ENCODE measurements around the gene IGSF8.

IGSF8 gene

DNA sequence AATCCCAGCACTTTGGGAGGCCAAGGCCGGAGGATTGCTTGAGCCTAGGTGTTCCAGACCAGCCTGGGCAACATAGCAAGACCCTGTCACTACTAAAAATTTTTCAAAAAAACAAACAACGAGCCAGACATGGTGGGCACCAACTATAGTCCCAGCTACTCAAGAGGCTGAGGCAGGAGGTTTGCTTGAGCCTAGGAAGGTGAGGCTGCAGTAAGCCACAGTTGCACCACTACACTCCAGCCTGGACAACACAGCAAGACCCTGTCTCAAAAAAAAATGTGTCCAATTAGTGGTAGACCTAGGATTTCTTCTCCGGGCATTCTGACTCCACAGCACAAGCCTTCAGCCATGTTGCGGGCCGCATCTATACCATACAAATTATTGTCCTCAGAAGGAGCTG, 6.7 kb upstream of the IGSF8 start:
- H3K4me3 ChIP-seq (replicated peaks in 1 of 2; ENCODE audit: low read depth in 2 of 2, low read length in 2 of 2): no peak overlapping the region
- DNase-seq (ENCODE audit: low read depth in 2 of 2): no peak
- TF ChIP-seq, protein P1, sequence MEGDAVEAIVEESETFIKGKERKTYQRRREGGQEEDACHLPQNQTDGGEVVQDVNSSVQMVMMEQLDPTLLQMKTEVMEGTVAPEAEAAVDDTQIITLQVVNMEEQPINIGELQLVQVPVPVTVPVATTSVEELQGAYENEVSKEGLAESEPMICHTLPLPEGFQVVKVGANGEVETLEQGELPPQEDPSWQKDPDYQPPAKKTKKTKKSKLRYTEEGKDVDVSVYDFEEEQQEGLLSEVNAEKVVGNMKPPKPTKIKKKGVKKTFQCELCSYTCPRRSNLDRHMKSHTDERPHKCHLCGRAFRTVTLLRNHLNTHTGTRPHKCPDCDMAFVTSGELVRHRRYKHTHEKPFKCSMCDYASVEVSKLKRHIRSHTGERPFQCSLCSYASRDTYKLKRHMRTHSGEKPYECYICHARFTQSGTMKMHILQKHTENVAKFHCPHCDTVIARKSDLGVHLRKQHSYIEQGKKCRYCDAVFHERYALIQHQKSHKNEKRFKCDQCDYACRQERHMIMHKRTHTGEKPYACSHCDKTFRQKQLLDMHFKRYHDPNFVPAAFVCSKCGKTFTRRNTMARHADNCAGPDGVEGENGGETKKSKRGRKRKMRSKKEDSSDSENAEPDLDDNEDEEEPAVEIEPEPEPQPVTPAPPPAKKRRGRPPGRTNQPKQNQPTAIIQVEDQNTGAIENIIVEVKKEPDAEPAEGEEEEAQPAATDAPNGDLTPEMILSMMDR (IDR thresholded peaks at IDR 0.05; ENCODE audit: low read depth, low read length): no peak

DNA sequence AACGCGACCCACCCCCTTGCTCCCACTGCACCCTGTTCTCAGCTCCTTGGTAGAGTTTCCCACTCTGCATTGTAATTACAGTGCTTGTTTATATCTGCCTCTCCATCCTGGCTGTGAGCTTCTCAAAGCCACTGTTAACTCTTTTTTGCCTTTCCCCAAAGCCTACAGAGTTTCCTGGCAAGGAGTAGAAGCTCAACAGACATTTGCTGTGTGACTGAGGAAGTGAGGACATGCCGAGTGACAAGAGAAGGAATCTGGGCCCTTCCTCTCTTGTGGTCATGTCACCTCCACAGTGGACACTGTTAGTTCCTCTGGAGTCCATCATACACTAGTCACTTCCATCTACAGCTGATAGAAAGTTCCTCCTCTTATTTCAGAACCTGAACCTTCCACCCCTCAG, 6.1 kb upstream of the IGSF8 start:
- no peak for DNase-seq (ENCODE audit: low read depth in 2 of 2)
- no peak overlapping the region for H3K4me3 ChIP-seq (replicated peaks in 1 of 2; ENCODE audit: low read depth in 2 of 2, low read length in 2 of 2)
- TF ChIP-seq, protein P1 (IDR thresholded peaks at IDR 0.05; ENCODE audit: low read depth, low read length): no peak

DNA sequence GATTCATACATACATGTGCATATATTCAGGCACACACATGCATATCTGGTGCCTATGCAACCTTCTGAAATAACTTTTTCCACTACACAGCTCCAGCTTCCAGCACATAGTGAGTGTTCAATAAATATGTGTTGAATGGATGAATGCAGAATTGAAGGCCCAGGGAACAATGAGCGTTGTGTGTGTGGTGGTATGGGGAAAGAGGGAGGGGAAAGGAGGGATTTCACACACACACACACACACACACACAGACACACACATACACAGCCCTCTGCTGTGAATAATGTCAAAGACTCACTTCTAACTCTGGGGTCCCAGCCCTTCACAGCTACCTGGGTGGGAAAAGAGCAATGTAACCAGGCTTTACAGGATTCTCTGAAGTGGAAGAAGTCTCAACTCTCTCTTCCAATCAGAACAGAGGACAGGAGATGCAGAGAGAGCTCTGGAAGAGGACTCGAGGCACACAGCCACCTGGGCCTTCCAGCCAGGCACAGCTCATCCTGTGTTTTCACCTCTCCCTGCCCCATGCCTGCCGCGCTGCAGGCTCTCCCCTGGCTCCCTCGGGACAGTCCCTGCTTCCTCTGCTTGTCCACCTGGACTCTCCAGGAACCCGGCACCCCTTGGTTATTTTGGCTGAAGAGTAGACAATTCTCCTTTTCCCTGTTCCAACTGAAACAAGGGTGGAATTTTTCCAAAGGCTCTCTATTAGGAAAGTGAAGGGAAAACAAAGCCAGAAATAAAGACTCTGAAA, 5.4 kb upstream of the IGSF8 start:
- no peak for DNase-seq (ENCODE audit: low read depth in 2 of 2)
- no peak overlapping the region for H3K4me3 ChIP-seq (replicated peaks in 1 of 2; ENCODE audit: low read depth in 2 of 2, low read length in 2 of 2)
- TF ChIP-seq, protein P1 (IDR thresholded peaks at IDR 0.05; ENCODE audit: low read depth, low read length): no peak

DNA sequence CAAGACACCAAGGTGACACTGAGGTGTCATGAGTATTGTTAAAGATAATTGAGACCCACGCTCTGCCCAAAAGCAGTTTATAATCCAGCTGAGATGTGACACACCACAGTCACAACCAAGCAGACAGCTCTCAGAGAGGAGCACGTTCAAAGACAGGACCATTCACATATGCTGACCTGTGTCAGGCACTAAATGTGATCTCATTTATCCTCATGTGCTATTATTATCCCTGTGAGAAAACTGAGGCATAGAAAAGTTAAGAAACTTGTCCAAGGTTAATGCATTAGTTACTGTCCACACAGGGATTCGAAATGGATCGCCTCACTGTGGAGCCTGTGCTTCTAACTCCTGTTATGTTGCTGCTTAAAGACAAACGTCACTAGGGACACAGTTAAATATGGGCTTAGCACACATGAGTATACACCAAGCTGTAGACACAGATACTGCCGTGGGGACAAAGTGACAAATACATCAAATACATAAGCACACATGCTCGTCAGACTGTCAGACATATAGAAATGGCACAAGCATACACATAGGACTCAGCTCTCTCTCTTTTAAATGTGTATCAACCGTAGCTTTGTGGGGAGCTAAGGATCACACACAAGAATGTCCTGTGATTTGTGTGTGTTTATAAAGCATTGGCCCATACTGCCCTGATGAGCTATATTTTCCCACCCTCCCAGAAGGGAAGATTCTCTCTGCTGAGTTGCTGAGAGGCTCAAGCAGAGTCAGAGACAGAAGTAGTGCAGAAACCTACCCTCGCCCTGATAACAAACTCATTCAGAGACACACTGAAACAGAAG, 3.5 kb upstream of the IGSF8 start:
- no peak for DNase-seq (ENCODE audit: low read depth in 2 of 2)
- TF ChIP-seq, protein P1 (IDR thresholded peaks at IDR 0.05; ENCODE audit: low read depth, low read length): no peak
- H3K4me3 ChIP-seq (replicated peaks in 1 of 2; ENCODE audit: low read depth in 2 of 2, low read length in 2 of 2): no peak overlapping the region

DNA sequence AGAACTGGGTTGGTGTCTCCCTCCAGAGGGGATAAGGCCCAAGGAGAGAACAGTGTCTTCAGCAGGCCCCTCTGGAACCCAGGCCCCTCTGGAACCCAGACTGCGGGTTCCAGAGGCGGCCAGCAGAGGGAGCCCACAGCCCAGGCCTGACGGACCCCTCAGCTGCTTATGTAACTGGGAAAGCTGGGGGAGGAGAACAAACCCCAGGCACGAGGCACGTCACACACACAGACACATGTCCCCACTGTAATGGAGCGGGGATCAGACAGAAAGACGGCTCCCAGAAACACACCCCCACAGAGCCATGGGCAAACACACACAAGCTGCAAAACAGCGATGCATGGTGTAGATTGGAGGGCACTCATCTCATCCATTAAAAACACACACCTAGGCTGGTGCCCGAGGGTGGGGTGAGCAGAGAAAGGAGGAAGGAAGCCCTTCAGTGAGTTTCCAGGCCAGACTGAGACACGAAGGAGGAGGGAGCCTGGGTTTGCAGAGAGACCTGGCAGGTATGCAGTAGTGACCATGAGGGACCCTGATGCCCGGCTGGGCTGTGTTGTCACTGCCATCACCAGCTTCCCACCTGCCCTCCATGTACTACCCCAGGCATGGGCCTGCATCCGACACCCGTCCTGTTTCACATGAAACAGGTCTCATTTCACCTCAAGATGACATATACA, 2.8 kb upstream of the IGSF8 start:
- DNase-seq (ENCODE audit: low read depth in 2 of 2): peak; percentile 72 to 73
- TF ChIP-seq, protein P1 (IDR thresholded peaks at IDR 0.05; ENCODE audit: low read depth, low read length): peak; percentile 93
- no peak overlapping the region for H3K4me3 ChIP-seq (replicated peaks in 1 of 2; ENCODE audit: low read depth in 2 of 2, low read length in 2 of 2)

DNA sequence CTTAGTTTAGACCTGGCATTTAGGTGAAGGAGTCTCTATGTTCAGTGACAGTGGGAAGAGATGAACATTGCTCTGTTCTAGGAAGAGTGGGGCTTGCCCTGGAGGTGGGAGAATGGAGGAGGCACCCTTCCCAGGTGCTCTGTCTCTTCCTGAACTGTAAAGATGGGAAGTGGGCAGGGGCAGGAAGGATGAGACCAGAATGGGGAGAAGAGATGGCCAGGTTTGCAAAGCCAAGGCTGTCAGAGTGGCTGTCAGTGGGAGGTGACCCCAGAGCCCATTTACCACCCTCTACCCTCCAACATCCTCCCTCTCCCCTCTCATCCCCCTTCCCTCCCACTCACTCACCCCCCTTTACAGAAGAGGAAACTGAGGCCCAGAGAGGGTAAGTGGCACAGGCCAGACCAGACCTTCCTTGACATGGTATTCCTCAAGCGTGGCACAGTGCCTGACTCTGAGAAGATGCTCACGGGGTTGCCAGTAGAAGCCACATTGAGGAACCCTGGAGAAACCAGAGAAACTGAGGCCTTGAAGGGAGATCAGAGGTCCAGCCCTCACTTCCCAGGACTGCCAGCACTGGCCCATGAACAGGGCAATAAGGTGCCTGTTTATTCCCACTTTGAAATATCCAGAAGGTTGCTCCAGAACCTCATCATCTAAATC, 1.4 kb upstream of the IGSF8 start:
- no peak for DNase-seq (ENCODE audit: low read depth in 2 of 2)
- TF ChIP-seq, protein P1 (IDR thresholded peaks at IDR 0.05; ENCODE audit: low read depth, low read length): no peak
- no peak overlapping the region for H3K4me3 ChIP-seq (replicated peaks in 1 of 2; ENCODE audit: low read depth in 2 of 2, low read length in 2 of 2)

Data from cardiac fibroblast (primary cell).